SU-DHL-6 (cell line): Measurements from ENCODE around the gene JMJD4.

ENCODE experiments used
- H2AFZ ChIP-seq: fragments of 200-600 bp; sonication (generic); 2 replicates; pipeline ENCODE4 v1.6.1; 2014; ENCODE audit warnings: low read depth, mild to moderate bottlenecking, moderate library complexity, mixed read lengths, antibody characterized with exemption, low read length; ENCODE audit not compliant: severe bottlenecking
- H3F3A ChIP-seq: fragments of 200-600 bp; shearing (Covaris generic); 2 replicates; pipeline ENCODE4 v1.6.0; 2016; ENCODE audit warnings: antibody characterized with exemption, mild to moderate bottlenecking; ENCODE audit not compliant: insufficient read depth
- H3K27ac ChIP-seq: fragments of 200-600 bp; sonication (generic); 2 replicates; pipeline ENCODE4 v1.5.1; 2016; ENCODE audit warnings: low read depth, mild to moderate bottlenecking, low read length, moderate library complexity, mixed read lengths
- H3K27me3 ChIP-seq: fragments of 200-600 bp; sonication (generic), shearing (Covaris generic); 2 replicates; pipeline ENCODE4 v1.6.0; 2014; ENCODE audit warnings: mild to moderate bottlenecking, low read length
- H3K36me3 ChIP-seq: fragments of 200-600 bp; sonication (generic); 2 replicates; pipeline ENCODE4 v1.6.1; 2014; ENCODE audit warnings: mild to moderate bottlenecking, low read length, mixed read lengths
- H3K4me2 ChIP-seq: fragments of 300-600, 200-600 bp; shearing (Covaris generic), sonication (generic); 2 replicates; pipeline ENCODE4 v1.6.0; 2014; ENCODE audit warnings: low read length, low read depth, mild to moderate bottlenecking; ENCODE audit not compliant: poor library complexity, severe bottlenecking
- H3K4me3 ChIP-seq: fragments of 200-600 bp; sonication (generic); 2 replicates; pipeline ENCODE4 v1.5.1; 2014; ENCODE audit warnings: antibody characterized with exemption, low read length, mild to moderate bottlenecking, mixed read lengths; ENCODE audit not compliant: insufficient read depth, poor library complexity, severe bottlenecking
- H3K79me2 ChIP-seq: fragments of 200-600 bp; sonication (generic); 2 replicates; pipeline ENCODE4 v1.6.1; 2014; ENCODE audit warnings: mild to moderate bottlenecking, low read length, moderate library complexity; ENCODE audit not compliant: insufficient read depth
- H3K9ac ChIP-seq: fragments of 200-600 bp; sonication (generic); 2 replicates; pipeline ENCODE4 v1.7.0; 2014; ENCODE audit warnings: mild to moderate bottlenecking, low read length
- H3K9me2 ChIP-seq: fragments of 200-600 bp; sonication (generic); replicated peaks from 2 replicates; pipeline ENCODE4 v1.6.1; 2014; ENCODE audit warnings: low read length; ENCODE audit not compliant: insufficient read depth
- H3K9me3 ChIP-seq: fragments of 200-600 bp; sonication (generic); 2 replicates; pipeline ENCODE4 v1.6.1; 2014; ENCODE audit warnings: low read length, mixed read lengths; ENCODE audit not compliant: insufficient read depth
- H4K20me1 ChIP-seq: fragments of 200-600 bp; sonication (generic); 2 replicates; pipeline ENCODE4 v1.6.1; 2014; ENCODE audit warnings: low read depth, mild to moderate bottlenecking, antibody characterized with exemption, low read length, moderate library complexity, mixed read lengths
- CTCF ChIP-seq: fragments of 200-600 bp; sonication (generic); IDR thresholded peaks from one replicate; pipeline ENCODE4 v1.5.1; 2017; ENCODE audit warnings: antibody characterized with exemption, mild to moderate bottlenecking, low read length, moderate library complexity; ENCODE audit not compliant: insufficient read depth, poor library complexity, severe bottlenecking
- EZH2phosphoT487 ChIP-seq: fragments of 200-600 bp; sonication (generic), shearing (Covaris generic); conservative IDR thresholded peaks from 2 replicates; pipeline ENCODE4 v1.6.1; 2018; ENCODE audit warnings: mild to moderate bottlenecking, antibody characterized with exemption, low read length, moderate library complexity, mixed read lengths

The JMJD4 gene

GRCh38 chr1:227759341-227760300, 24.5 kb upstream of the JMJD4 start:
- TF ChIP-seq CTCF, result no peak
- no peak for TF ChIP-seq EZH2phosphoT487
- H3K9ac ChIP-seq, result no peak overlapping the region
- H3K4me2 ChIP-seq, result no peak overlapping the region
- H3K36me3 ChIP-seq, result no peaks in the 10 kb centered on the region
- no peak overlapping the region for H3K27ac ChIP-seq
- H2AFZ ChIP-seq, result no peak overlapping the region
- no peaks in the 10 kb centered on the region for H3F3A ChIP-seq
- H3K9me3 ChIP-seq, result no peaks in the 10 kb centered on the region
- H3K4me3 ChIP-seq, result no peak overlapping the region
- H3K9me2 ChIP-seq, result no peaks in the 10 kb centered on the region
- H4K20me1 ChIP-seq, result no peaks in the 10 kb centered on the region
- H3K27me3 ChIP-seq, result no peaks in the 10 kb centered on the region
- 0 out of 2 replicates have a peak, but pooled peaks cover 10% of the 10 kb centered on the region for H3K79me2 ChIP-seq

- Histone ChIP-seq H3K9me2 (no peaks in the 10 kb centered on the region), H3K4me3 (no peak overlapping the region), H3K9ac (no peak overlapping the region), H3F3A (no peaks in the 10 kb centered on the region), H3K27me3 (no peaks in the 10 kb centered on the region), H3K36me3 (no peaks in the 10 kb centered on the region), H3K79me2 (0 out of 2 replicates have a peak, but pooled peaks cover 8% of the 10 kb centered on the region), H3K9me3 (no peaks in the 10 kb centered on the region), H2AFZ (no peak overlapping the region), H4K20me1 (no peaks in the 10 kb centered on the region), H3K27ac (no peak overlapping the region), H3K4me2 (no peak overlapping the region)
- TF ChIP-seq EZH2phosphoT487, result no peak
- TF ChIP-seq CTCF, result no peak
These were observed 23.3 kb upstream of the JMJD4 start for GRCh38 chr1:227758366-227758765.

- H3K9me2 ChIP-seq, result no peaks in the 10 kb centered on the region
- no peak overlapping the region for H3K27ac ChIP-seq
- peaks cover 5% of the 10 kb centered on the region; the same call in 1 of the 2 replicates for H3K79me2 ChIP-seq
- no peak overlapping the region for H2AFZ ChIP-seq
- H3F3A ChIP-seq, result no peaks in the 10 kb centered on the region
- H3K27me3 ChIP-seq, result no peaks in the 10 kb centered on the region
- no peak overlapping the region for H3K4me3 ChIP-seq
- H3K36me3 ChIP-seq, result no peaks in the 10 kb centered on the region
- no peak for TF ChIP-seq EZH2phosphoT487
- TF ChIP-seq CTCF, result no peak
- no peaks in the 10 kb centered on the region for H4K20me1 ChIP-seq
- H3K9me3 ChIP-seq, result no peaks in the 10 kb centered on the region
- no peak overlapping the region for H3K4me2 ChIP-seq
- H3K9ac ChIP-seq, result no peak overlapping the region
These were observed 22.7 kb upstream of the JMJD4 start for GRCh38 chr1:227757781-227758180.
